Measurements from ENCODE around the gene PECR.
"Not testable (repeated sequence)": the region's sequence is repeated elsewhere in the genome, so short reads cannot be mapped to it uniquely, and the experiment has no call there.

PECR gene

DNA sequence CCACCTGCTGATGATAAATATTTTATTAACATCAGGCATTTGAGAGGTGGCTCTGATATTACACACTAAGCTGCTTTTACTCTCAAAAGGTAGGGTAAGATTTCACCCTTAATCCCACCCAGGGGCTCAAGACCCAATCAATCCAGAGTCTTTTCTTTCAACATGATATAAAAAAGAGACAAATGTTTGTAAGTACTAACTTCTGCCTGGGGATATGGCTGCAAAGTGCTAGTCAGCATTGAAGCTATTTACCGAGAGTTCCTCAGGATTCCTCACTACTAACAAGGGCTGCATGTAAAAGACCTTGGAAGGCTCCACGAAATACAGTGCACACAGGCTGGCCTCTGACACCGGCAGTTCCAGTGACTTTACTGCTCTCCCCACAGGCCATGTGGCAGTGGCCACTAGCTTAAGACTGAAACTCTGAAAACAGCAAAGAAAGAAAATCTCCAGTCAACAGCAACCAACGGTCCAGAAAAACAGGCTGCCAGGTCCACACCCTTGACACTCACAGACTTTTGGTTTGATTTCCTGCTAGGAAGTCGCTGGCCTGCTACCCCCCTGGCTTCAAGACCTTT lies 79.4 kb downstream of the PECR start:
- no peak for DNase-seq (ENCODE audit: low read depth)

DNA sequence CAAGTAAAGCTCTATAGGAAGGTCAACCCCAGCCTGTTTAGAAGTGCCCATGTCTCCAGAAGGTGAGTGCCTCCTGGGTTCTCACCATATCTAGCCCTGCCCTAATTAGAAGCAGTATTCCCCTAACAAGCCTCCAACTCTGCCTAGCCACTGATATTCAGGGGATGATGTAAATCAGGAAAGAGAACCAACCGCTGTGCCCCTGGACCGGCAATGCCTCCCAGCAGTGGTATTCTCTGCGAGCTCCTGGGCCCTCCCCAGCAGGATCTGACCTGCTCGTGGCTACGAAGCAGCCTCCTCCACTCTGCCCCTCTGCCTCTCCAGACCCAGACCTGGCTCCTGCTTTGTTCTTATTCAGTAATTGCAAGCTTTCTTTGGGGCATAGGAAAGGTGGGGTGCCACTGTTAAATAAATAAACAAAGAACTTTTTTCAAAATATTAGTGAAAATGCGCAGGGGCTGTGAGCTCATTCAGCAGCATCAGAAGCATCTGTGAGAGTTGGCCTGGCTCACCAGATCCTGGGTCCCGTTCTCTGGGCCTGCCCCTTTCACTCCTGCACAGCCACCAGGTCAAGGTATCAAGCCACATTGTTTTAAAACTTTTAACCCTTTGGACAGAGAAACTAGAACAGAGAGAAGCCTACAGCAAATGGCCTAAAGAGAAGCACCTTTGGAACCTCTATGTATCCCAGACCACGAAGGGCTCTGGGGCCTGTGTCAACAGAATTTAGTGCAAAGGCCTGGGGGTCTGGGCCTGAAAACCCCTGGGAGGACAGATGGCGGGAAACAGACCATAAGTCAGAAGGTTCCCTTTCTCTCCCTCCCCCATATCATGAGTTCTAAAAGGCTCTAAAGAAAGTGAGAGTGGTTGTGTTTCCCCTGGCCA lies 80.2 kb downstream of the PECR start:
- DNase-seq (ENCODE audit: low read depth), result no peak

DNA sequence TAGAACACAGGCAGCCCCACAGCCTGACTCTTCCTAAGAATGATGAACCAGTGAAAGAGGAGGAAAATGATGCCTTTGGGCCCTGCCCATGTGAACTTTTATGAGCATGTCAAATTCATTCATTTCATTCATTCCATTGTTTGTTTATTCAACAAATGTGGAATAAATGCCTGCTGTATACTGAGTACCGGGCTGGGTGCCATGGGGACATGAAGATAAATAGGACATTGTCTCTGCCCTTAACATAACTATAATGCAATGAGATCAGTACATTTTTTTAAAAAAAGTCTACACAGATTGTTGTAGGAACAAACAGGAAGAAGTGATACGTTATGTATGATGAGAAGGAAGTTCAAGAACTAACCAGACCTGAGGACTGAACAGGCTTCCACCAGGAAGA lies 83.0 kb downstream of the PECR start:
- DNase-seq (ENCODE audit: low read depth), result peak; percentile 54

DNA sequence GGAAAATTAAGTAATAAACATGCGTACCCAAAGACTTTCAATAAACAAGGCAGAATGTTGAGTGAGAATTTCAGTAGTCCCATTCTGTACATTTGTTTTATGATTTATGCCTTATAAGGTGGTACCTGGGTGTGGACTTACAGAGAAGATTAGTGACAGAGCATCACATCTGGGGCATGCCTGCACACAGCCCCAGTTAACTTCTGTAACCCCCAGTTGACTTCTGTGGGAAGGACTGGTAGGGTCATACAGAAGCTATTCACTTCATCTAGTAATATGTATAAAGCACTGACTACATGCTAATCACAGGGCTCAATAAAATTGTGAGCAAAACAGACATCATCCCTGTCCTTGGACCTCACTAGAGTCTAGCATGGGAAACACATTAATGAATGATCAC lies 84.4 kb downstream of the PECR start:
- DNase-seq (ENCODE audit: low read depth), result no peak

DNA sequence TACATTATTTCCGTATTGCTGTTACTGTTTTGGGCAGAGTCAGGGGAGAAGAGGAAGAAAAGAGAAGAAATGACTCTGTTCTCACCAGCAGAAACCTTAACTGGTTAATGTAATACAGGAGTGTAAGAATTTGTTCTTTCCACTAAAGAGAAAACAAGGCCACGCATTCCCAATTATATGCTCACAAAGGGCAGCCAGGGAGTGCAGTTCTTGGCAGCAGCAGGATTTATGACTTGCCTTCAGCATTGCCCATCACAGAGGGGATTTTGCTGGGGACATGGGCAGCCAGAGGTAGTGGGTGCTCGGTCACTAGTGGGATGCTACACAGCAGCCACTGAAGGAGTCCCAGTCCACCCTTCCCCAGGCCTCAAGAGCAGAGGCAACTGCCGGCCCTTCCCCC lies 86.7 kb downstream of the PECR start:
- DNase-seq (ENCODE audit: low read depth), result peak; percentile 29

DNA sequence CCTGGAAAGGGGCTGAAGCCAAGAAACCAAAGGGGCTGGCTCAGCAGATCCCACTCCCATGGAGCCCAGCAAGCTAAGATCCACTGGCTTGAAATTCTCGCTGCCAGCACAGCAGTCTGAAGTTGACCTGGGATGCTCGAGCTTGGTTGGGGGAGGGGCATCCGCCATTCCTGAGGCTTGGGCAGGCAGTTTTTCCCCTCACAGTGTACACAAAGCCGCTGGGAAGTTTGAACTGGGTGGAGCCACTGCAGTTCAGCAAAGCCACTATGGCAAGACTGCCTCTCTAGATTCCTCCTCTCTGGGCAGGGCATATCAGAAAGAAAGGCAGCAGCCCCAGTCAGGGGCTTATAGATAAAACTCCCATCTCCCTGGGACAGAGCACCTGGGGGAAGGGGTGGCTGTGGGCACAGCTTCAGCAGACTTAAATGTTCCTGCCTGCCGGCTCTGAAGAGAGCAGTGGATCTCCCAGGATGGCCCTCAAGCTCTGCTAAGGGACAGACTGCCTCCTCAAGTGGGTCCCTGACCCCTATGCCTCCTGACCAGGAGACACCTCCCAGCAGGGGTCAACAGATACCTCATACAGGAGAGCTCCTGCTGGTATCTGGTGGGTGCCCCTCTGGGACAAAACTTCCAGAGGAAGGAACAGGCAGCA lies 92.9 kb downstream of the PECR start:
- DNase-seq (ENCODE audit: low read depth), result not testable (repeated sequence)

Data from EH (cell line).